Activated gamma-delta T cell treated with Interleukin-2 at 50 U/mL for 16 hours (primary cell): Measurements from ENCODE around the gene LRMDA.

Experiments
- DNase-seq: peaks from one replicate; pipeline ENCODE4 v3.0.0-alpha.2; 2020

The LRMDA gene

GRCh38 chr10:76336213-76336963 is 905.0 kb downstream of the LRMDA start:
- DNase-seq = no peak

GRCh38 chr10:76337641-76338040 is 906.2 kb downstream of the LRMDA start:
- no peak for DNase-seq

GRCh38 chr10:76338187-76338586 is 906.8 kb downstream of the LRMDA start:
- DNase-seq = no peak

- no peak for DNase-seq
Measured at GRCh38 chr10:76341740-76342139, 910.3 kb downstream of the LRMDA start.

GRCh38 chr10:76342996-76343395 is 911.6 kb downstream of the LRMDA start:
- no peak for DNase-seq

GRCh38 chr10:76347832-76348231 is 916.4 kb downstream of the LRMDA start:
- DNase-seq = no peak

GRCh38 chr10:76350583-76350982 is 919.2 kb downstream of the LRMDA start:
- no peak for DNase-seq

GRCh38 chr10:76352300-76352699 is 920.9 kb downstream of the LRMDA start:
- no peak for DNase-seq

GRCh38 chr10:76353237-76353851 is 921.9 kb downstream of the LRMDA start:
- DNase-seq = no peak

GRCh38 chr10:76354212-76354738 is 922.9 kb downstream of the LRMDA start:
- no peak for DNase-seq

GRCh38 chr10:76354921-76355320 is 923.5 kb downstream of the LRMDA start:
- DNase-seq = no peak

- no peak for DNase-seq
Measured at GRCh38 chr10:76356557-76356956, 925.1 kb downstream of the LRMDA start.

GRCh38 chr10:76357726-76358415 is 926.4 kb downstream of the LRMDA start:
- DNase-seq = no peak

GRCh38 chr10:76358743-76359395 is 927.4 kb downstream of the LRMDA start:
- DNase-seq = no peak

- no peak for DNase-seq
Measured at GRCh38 chr10:76375761-76376160, 944.3 kb downstream of the LRMDA start.

GRCh38 chr10:76382381-76382851 is 951.0 kb downstream of the LRMDA start:
- no peak for DNase-seq

- DNase-seq = no peak
Measured at GRCh38 chr10:76388321-76389023, 957.0 kb downstream of the LRMDA start.

GRCh38 chr10:76393875-76394706 is 962.7 kb downstream of the LRMDA start:
- DNase-seq = no peak

- DNase-seq = no peak
Measured at GRCh38 chr10:76394707-76395042, 963.3 kb downstream of the LRMDA start.

- DNase-seq = no peak
Measured at GRCh38 chr10:76395251-76395650, 963.8 kb downstream of the LRMDA start.

GRCh38 chr10:76396134-76396533 is 964.7 kb downstream of the LRMDA start:
- no peak for DNase-seq
